Esophagus squamous epithelium (tissue), 5 donors: ENCODE measurements around the gene STAC. TPM values are rescaled to one million over a fixed set of nuclear protein-coding genes. Genes with fewer than 3 reads are reported as not detected.

ENCODE experiments used
- DNase-seq: peaks from one replicate; lab custom pipeline; 2025; lab: John Stamatoyannopoulos, UW
- H3K27ac ChIP-seq, 4 donors: fragments of 200-600 bp; sonication (generic); one replicate each; pipeline ENCODE4 v1.5.1; 2016 to 2019; ENCODE audit warnings: mild to moderate bottlenecking in 1 of 4
- H3K27me3 ChIP-seq, 4 donors: fragments of 200-600 bp; sonication (generic); 1 replicate in 3 of 4; 2 replicates in 1 of 4; pipeline versions ENCODE4 v1.5.1 to v1.6.0; 2017 to 2021; ENCODE audit warnings: antibody characterized with exemption in 1 of 4
- H3K36me3 ChIP-seq, 3 donors: fragments of 200-600 bp; sonication (generic); one replicate each; pipeline ENCODE4 v1.5.1; 2016 to 2019
- H3K4me1 ChIP-seq, 3 donors: fragments of 200-600 bp; sonication (generic); one replicate each; pipeline ENCODE4 v1.5.1; 2017 to 2019
- H3K4me3 ChIP-seq, 4 donors: fragments of 200-600 bp; sonication (generic); 1 replicate in 3 of 4; 2 replicates in 1 of 4; pipeline ENCODE4 v1.5.1; 2016 to 2019; ENCODE audit warnings: mild to moderate bottlenecking in 2 of 4, moderate library complexity in 1 of 4
- H3K9me3 ChIP-seq, 3 donors: fragments of 200-600 bp; sonication (generic); one replicate each; pipeline ENCODE4 v1.5.1; 2016 to 2019
- POLR2A ChIP-seq, 4 donors: fragments of 450-650 bp; IDR thresholded peaks; one replicate each; pipeline ENCODE4 v1.6.1; 2017; ENCODE audit warnings: antibody characterized with exemption in 4 of 4, mild to moderate bottlenecking in 4 of 4, moderate library complexity in 3 of 4
- WGBS, 2 donors: methylation state at CpG; one replicate each; pipeline ENCODE4 v1.1.5; 2018; 5-methylcytosine and 5-hydroxymethylcytosine counted together
- intact Hi-C: fragments of 100-400 bp; cut with DNase I; formaldehyde crosslinking; loops from one replicate; pipeline ENCODE4 v1.15.0; 2022
- total RNA-seq, 4 donors: library from RNA; depleted of rRNA; stranded (reverse); fragments of >200 nt; gene quantifications; one replicate each; pipeline ENCODE4 v1.1.0, GENCODE V29; 2016
- TF ChIP-seq, protein P1 (sequence below), 6 experiments: fragments of 450-650 bp in 4 of 6; fragments of 200-600 bp in 2 of 6; sonication (generic) in 2 of 6; IDR thresholded peaks; one replicate each; pipeline ENCODE4 v1.5.1; 2016 to 2019; ENCODE audit warnings: antibody characterized with exemption in 6 of 6, mild to moderate bottlenecking in 4 of 6, moderate library complexity in 4 of 6
- donor health status: DM: yes; HTN: yes; CAD: no.

STAC gene
- total RNA-seq, 4 donors from 2014 or later = 0.15 to 0.79 (median 0.46) TPM

DNA sequence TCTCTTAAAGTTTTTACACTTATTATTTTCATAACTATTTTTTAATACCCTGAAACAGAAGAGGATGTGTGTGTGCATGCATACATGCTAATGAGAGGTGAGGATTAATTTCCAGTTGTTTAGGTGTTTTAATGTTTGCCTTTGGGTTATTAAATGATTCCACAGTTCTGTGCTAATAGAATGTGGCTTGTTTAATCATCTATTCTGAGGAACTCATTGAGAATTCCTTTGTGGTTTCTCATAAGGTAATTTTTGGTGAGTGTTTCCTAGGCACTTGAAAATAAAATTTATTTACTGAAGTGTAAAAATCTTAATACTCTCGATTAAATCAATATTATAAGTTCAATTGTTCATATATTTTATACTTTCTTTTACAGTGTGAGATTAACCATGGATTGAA is 38.0 kb downstream of the STAC start:
- H3K36me3 ChIP-seq = no peaks in the 10 kb centered on the region
- H3K9me3 ChIP-seq = peaks cover 0 to 6% (median 0%) of the 10 kb centered on the region in 3 donors
- no peak overlapping the region for H3K4me3 ChIP-seq
- WGBS, 2 donors = 67 to 83% methylated on average over 1 of the region's 1 CpG
- TF ChIP-seq POLR2A (IDR thresholded peaks at IDR 0.05) = no peak
- TF ChIP-seq, protein P1, sequence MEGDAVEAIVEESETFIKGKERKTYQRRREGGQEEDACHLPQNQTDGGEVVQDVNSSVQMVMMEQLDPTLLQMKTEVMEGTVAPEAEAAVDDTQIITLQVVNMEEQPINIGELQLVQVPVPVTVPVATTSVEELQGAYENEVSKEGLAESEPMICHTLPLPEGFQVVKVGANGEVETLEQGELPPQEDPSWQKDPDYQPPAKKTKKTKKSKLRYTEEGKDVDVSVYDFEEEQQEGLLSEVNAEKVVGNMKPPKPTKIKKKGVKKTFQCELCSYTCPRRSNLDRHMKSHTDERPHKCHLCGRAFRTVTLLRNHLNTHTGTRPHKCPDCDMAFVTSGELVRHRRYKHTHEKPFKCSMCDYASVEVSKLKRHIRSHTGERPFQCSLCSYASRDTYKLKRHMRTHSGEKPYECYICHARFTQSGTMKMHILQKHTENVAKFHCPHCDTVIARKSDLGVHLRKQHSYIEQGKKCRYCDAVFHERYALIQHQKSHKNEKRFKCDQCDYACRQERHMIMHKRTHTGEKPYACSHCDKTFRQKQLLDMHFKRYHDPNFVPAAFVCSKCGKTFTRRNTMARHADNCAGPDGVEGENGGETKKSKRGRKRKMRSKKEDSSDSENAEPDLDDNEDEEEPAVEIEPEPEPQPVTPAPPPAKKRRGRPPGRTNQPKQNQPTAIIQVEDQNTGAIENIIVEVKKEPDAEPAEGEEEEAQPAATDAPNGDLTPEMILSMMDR (IDR thresholded peaks at IDR 0.05) = no peak
- intact Hi-C loops = no loop called here
- H3K4me1 ChIP-seq = no peaks in the 10 kb centered on the region
- no peak overlapping the region for H3K27ac ChIP-seq
- DNase-seq = no peak
- H3K27me3 ChIP-seq = no peaks in the 10 kb centered on the region

DNA sequence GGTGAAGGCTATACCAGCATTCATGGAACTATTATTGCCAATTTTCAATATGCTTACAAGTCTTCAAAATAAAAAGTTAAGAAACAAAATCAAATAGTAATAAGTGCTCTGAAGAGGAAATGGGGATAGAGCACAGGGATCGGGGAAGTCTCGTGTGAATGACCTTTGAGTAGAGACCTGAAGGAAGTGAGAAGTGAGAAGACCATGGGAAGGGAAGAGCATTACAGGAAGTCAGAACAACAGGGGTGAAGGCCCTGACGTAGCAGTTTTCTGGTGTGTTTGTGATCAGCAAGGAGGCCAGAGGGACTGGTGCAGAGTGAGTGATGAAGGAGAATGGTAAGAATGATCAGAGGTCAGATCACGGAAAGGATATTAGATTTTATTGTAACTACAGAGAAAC is 48.1 kb downstream of the STAC start:
- WGBS, 2 donors = 62 to 70% methylated on average over 4 of the region's 4 CpGs
- intact Hi-C loops = no loop called here
- no peak for TF ChIP-seq POLR2A (IDR thresholded peaks at IDR 0.05)
- TF ChIP-seq, protein P1 (IDR thresholded peaks at IDR 0.05) = no peak

DNA sequence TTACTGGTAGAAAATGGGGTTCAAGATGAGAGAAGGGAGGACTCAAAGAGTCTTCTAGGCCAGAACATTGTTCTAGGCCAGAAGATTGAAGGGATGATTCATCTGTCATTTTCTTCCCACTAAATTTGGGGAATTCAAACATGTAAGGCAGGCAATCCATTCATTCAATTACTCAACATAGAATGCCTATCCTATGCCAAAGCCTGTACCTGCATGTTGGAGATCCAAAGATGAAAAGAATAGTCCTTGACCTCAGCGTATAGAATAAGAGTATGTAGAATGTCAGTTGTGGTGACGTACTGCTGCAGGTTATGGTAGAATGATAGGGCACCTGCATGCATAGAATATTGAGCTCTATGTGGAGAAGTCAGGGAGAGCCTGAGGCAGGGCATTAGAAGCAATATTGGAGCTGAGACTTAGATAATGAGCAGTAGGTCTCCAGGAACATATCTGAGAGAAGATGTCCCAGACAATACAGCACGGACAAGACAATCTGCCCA is 49.7 kb downstream of the STAC start:
- Histone ChIP-seq H3K27me3 (no peaks in the 10 kb centered on the region), H3K4me3 (no peak overlapping the region), H3K36me3 (no peaks in the 10 kb centered on the region), H3K9me3 (no peaks in the 10 kb centered on the region), H3K4me1 (no peaks in the 10 kb centered on the region), H3K27ac (no peak overlapping the region)
- TF ChIP-seq POLR2A (IDR thresholded peaks at IDR 0.05) = no peak
- TF ChIP-seq, protein P1 (IDR thresholded peaks at IDR 0.05) = no peak
- intact Hi-C loops = no loop called here
- WGBS, 2 donors = 72 to 86% methylated on average over 3 of the region's 3 CpGs
- DNase-seq = no peak

More for the DNA sequence above, 48.1 kb downstream of the STAC start:
- Histone ChIP-seq H3K36me3 (no peaks in the 10 kb centered on the region), H3K4me3 (no peak overlapping the region), H3K9me3 (no peaks in the 10 kb centered on the region), H3K4me1 (no peaks in the 10 kb centered on the region), H3K27ac (no peak overlapping the region), H3K27me3 (no peaks in the 10 kb centered on the region)
- DNase-seq = no peak

DNA sequence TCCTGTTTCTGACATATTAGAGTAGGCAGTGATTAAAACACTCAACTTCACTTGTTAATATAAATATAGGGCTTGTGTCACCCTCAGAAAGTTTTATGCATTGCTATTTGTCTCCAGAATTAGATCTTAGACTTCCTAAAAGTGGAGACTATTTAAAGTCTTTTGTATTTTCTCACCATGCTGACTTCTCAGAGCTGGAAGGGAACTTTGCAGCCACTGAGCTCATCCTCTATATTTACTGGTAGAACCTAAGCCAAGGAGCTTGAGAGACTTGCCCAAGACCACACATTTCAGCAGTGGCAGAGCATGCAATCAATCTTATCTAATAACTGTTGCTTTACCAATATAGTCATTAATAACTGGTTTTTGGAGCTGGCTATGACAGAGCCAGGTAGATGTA is 53.2 kb downstream of the STAC start:
- intact Hi-C loops = no loop called here
- Histone ChIP-seq H3K36me3 (no peaks in the 10 kb centered on the region), H3K9me3 (no peaks in the 10 kb centered on the region), H3K27ac (no peak overlapping the region), H3K4me1 (no peaks in the 10 kb centered on the region), H3K4me3 (no peak overlapping the region), H3K27me3 (no peaks in the 10 kb centered on the region)
- DNase-seq = no peak
- TF ChIP-seq, protein P1 (IDR thresholded peaks at IDR 0.05) = no peak
- TF ChIP-seq POLR2A (IDR thresholded peaks at IDR 0.05) = no peak

DNA sequence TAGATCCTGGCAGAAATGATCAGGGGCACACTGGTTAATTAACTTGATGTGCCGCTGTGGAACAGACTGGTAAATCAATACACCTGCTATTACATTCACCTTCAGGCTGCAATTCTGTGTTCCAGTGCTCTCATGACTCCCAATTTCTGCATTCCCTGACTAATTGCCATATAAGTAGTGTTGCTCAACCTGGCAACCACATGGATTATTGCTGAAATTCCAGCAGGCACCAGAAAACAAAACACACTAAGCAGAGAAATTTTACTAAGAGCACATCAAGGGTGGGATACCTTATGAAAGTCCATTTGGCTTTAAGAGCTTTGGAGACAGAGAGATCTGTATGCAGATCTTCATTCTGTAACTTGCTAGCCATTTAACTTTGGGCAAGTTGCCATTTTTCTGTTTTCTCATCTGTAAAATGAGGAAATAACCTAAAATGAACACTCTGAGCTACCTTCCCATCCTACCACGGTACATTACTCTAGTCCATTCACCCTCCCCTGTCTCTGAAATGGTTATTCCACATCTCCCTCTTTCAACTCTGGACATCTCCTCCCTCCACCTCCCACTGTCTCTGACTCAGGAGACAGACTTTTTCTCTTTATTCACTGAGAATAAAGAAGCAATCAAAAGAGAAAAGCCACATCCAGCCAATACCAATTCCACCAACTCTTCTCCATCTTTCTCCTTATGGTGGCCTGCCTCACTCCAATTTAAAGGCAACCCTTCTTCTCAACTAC is 54.6 kb downstream of the STAC start:
- Histone ChIP-seq H3K4me3 (no peak overlapping the region), H3K27me3 (no peaks in the 10 kb centered on the region), H3K4me1 (no peaks in the 10 kb centered on the region), H3K27ac (no peak overlapping the region), H3K9me3 (no peaks in the 10 kb centered on the region), H3K36me3 (no peaks in the 10 kb centered on the region)
- intact Hi-C loops = no loop called here
- 67% methylated on average over 2 of the region's 2 CpGs for WGBS, 2 donors
- TF ChIP-seq, protein P1 (IDR thresholded peaks at IDR 0.05) = no peak
- TF ChIP-seq POLR2A (IDR thresholded peaks at IDR 0.05) = no peak
- no peak for DNase-seq
